ENCODE measurements around the gene GPC3. TPM values are rescaled to one million over a fixed set of nuclear protein-coding genes. Genes with fewer than 3 reads are reported as not detected.
A peak's percentile ranks its signal among the peaks of the same experiment; 100 is the strongest.

Gene GPC3
- polyA plus RNA-seq, 1 experiment, result not detected

GRCh38 chrX:133921764-133922389 lies 63.5 kb downstream of the GPC3 start:
- ChIA-PET CTCF (interaction anchor here (2.0 kb wide), 1 partner anchor 10 kb away, joined by 6 read pairs; no protein-coding TSS in a partner anchor), POLR2A (no interaction called here)
- TF ChIP-seq, protein P1, sequence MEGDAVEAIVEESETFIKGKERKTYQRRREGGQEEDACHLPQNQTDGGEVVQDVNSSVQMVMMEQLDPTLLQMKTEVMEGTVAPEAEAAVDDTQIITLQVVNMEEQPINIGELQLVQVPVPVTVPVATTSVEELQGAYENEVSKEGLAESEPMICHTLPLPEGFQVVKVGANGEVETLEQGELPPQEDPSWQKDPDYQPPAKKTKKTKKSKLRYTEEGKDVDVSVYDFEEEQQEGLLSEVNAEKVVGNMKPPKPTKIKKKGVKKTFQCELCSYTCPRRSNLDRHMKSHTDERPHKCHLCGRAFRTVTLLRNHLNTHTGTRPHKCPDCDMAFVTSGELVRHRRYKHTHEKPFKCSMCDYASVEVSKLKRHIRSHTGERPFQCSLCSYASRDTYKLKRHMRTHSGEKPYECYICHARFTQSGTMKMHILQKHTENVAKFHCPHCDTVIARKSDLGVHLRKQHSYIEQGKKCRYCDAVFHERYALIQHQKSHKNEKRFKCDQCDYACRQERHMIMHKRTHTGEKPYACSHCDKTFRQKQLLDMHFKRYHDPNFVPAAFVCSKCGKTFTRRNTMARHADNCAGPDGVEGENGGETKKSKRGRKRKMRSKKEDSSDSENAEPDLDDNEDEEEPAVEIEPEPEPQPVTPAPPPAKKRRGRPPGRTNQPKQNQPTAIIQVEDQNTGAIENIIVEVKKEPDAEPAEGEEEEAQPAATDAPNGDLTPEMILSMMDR (IDR thresholded peaks at IDR 0.05; ENCODE audit: insufficient read depth, low read depth, low read length), result peak; percentile 46

DNA sequence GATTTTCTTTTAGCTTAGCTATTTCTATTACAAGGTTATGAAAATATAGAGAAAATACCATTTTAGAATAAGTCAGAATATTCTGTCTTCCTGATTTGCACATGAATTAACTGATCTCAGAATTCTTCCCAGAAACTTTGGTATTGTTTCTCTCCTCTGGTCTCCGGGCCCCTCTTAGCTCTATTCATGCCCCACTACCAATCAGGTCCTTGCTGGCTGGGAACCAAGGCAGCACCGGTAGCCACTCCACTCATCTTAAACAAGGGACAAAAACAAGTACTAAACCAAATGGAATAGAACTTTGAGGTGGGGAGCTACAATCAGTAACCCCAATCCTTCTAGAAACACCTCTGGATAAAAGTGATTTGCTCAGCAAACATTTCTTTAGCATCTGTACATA lies 64.3 kb downstream of the GPC3 start:
- CTCF ChIA-PET, result no interaction called here
- no peaks in the 10 kb centered on the region for H3K36me3 ChIP-seq (ENCODE audit: control insufficient read depth, insufficient read depth, low read length)

More at GRCh38 chrX:133921764-133922389, 63.5 kb downstream of the GPC3 start:
- no peaks in the 10 kb centered on the region for H3K27me3 ChIP-seq (ENCODE audit: control insufficient read depth, insufficient read depth, low read length)
- H3K4me3 ChIP-seq (ENCODE audit: low read depth, low read length), result no peak overlapping the region
- no peaks in the 10 kb centered on the region for H3K36me3 ChIP-seq (ENCODE audit: control insufficient read depth, insufficient read depth, low read length)
- no peak for DNase-seq (ENCODE audit: low read depth)

DNA sequence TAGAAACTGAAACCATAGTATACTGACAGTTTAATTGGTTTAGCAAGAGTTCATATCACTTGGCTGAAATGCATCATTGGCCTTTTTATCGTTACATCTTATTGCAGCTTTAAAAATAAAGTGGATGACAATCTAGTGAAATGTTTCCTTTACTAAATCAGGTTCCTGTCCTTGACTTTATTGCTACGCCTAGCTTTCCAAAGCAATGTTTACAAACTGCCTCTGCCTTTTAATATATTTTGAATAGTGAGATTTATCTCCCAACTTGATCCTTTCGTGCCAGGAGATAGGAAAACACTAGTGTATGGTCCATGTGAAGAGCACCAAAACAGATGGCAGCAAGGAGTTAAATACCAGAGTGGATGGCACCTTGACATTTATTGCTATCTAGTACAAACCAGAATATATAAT lies 67.0 kb downstream of the GPC3 start:
- TF ChIP-seq, protein P1 (IDR thresholded peaks at IDR 0.05; ENCODE audit: insufficient read depth, low read depth, low read length), result no peak
- Histone ChIP-seq H3K36me3 (ENCODE audit: control insufficient read depth, insufficient read depth, low read length) (no peaks in the 10 kb centered on the region), H3K27me3 (ENCODE audit: control insufficient read depth, insufficient read depth, low read length) (no peaks in the 10 kb centered on the region), H3K4me3 (ENCODE audit: low read depth, low read length) (no peak overlapping the region)
- no peak for DNase-seq (ENCODE audit: low read depth)
- ChIA-PET CTCF (no interaction called here), POLR2A (no interaction called here)

More for the DNA sequence above, 64.3 kb downstream of the GPC3 start:
- no peak for DNase-seq (ENCODE audit: low read depth)
- TF ChIP-seq, protein P1 (IDR thresholded peaks at IDR 0.05; ENCODE audit: insufficient read depth, low read depth, low read length), result no peak
- Histone ChIP-seq H3K27me3 (ENCODE audit: control insufficient read depth, insufficient read depth, low read length) (no peaks in the 10 kb centered on the region), H3K4me3 (ENCODE audit: low read depth, low read length) (no peak overlapping the region)
- POLR2A ChIA-PET, result no interaction called here

GRCh38 chrX:133916984-133917722 lies 68.2 kb downstream of the GPC3 start:
- ChIA-PET CTCF (no interaction called here), POLR2A (no interaction called here)
- Histone ChIP-seq H3K36me3 (ENCODE audit: control insufficient read depth, insufficient read depth, low read length) (no peaks in the 10 kb centered on the region), H3K4me3 (ENCODE audit: low read depth, low read length) (no peak overlapping the region), H3K27me3 (ENCODE audit: control insufficient read depth, insufficient read depth, low read length) (no peaks in the 10 kb centered on the region)
- TF ChIP-seq, protein P1 (IDR thresholded peaks at IDR 0.05; ENCODE audit: insufficient read depth, low read depth, low read length), result no peak
- DNase-seq (ENCODE audit: low read depth), result no peak

- ChIA-PET POLR2A (no interaction called here), CTCF (no interaction called here)
- DNase-seq (ENCODE audit: low read depth), result no peak
- H3K4me3 ChIP-seq (ENCODE audit: low read depth, low read length), result no peak overlapping the region
- TF ChIP-seq, protein P1 (IDR thresholded peaks at IDR 0.05; ENCODE audit: insufficient read depth, low read depth, low read length), result no peak
- H3K27me3 ChIP-seq (ENCODE audit: control insufficient read depth, insufficient read depth, low read length), result no peaks in the 10 kb centered on the region
- H3K36me3 ChIP-seq (ENCODE audit: control insufficient read depth, insufficient read depth, low read length), result no peaks in the 10 kb centered on the region
Observed at GRCh38 chrX:133913658-133914388, 71.6 kb downstream of the GPC3 start.

All from BJ (cell line).